HG02588 (cell line): ENCODE results near the gene UCK1.
"Not testable (repeated sequence)": the region's sequence is repeated elsewhere in the genome, so short reads cannot be mapped to it uniquely, and the experiment has no call there.

Experiments
- ATAC-seq: cut with Tn5 transposase; IDR thresholded peaks from one replicate; pipeline ENCODE4 v1.9.1; 2021; ENCODE audit warnings: mild to moderate bottlenecking, moderate library complexity; ENCODE audit not compliant: unreplicated experiment

The UCK1 gene

GRCh38 chr9:131554087-131554842 is 23.2 kb upstream of the UCK1 start:
- ATAC-seq: no peak

DNA sequence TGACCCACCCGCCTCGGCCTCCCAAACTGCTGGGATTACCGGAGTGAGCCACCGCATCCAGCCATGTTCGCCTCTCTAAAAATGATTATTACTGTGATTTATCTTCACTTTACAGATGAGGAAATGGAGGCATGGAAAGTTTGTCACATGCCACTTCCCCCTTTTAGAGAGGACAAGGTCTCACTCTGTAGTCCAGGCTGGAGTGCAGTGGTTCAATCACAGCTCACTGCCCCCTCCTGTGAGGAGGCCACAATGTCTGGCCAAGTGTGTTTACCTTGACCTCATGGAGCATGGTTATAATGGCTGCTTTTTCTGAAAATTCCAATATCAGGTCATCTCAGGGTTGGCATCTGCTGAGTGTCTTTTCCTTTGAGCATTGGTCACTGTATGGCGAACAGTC is 21.0 kb upstream of the UCK1 start:
- no peak for ATAC-seq

DNA sequence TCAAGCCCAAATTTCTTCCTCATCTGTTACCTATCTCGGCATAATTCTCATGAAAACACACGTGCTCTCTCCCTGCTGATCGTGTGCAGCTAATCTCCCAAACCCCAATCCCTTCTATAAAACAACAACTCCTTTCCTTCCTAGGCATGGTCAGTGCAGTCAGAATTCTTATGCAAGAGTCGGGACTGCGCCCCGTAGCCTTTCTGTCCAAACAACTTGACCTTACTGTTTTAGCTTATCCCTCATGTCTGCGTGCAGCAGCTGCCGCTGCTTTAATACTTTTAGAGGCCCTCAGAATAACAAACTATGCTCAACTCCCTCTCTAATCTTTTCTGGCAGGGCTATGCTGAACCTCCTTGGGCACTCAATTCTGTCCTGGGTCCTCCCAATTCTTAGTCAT is 19.4 kb upstream of the UCK1 start:
- ATAC-seq: not testable (repeated sequence)

GRCh38 chr9:131549186-131549585 is 18.1 kb upstream of the UCK1 start:
- not testable (repeated sequence) for ATAC-seq

GRCh38 chr9:131546336-131547084 is 15.4 kb upstream of the UCK1 start:
- ATAC-seq: no peak

- ATAC-seq: no peak
These were observed 14.8 kb upstream of the UCK1 start for GRCh38 chr9:131545786-131546335.

- no peak for ATAC-seq
These were observed 14.1 kb upstream of the UCK1 start, which contains the start of gene PRRT1B for GRCh38 chr9:131545003-131545785. TSS of gene PRRT1B (plus strand) at chr9:131545523. CDS start at chr9:131545616, 93 bp downstream.

DNA sequence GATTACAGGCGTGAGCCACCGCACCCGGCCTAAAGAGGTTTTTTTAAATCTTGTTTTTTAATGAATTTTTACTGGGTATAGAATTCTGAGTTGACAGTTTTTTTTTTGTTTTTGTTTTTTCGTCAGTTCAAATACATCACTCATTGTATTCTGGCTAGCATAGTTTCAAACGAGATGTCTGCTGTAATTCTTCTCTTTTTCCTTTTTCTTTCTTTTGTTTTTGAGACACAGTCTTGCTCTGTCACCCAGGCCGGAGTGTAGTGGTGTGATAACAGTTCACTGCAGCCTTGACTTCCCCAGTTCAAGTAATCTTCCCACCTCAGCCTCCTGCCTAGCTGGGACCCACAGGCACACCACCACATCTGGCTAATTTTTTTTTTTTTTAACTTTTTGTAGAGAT is 12.1 kb upstream of the UCK1 start:
- ATAC-seq: no peak

DNA sequence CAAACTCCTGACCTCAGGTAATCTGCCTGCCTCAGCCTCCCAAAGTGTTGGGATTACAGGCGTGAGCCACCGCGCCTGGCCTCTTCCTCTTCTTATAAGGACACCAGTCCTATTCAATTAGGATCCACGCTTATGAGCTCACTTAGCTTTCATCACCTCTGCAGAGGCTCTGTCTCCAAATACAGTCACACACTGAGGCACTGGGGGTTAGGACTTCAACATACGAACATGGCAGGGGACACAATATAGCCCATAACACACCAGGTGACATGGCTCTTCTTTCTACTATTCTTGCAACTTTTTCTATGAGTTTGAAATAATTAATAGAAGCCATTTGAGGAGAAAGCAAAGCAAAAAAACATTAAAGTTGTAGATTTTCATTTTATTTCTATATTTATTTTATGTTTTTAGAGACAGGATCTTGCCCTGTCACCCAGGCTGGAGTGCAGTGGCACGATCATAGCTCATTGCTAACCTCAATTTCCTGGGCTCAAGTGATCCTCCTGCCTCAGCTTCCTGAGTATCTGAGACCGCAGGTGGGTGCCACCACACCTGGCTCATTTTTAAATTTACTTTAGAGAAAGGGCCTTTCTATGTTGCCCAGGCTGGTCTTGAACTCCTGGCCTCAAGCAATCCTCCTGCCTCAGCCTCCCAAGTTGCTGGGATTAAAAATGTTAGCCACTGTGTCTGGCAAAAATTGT is 8.3 kb upstream of the UCK1 start:
- ATAC-seq: no peak

DNA sequence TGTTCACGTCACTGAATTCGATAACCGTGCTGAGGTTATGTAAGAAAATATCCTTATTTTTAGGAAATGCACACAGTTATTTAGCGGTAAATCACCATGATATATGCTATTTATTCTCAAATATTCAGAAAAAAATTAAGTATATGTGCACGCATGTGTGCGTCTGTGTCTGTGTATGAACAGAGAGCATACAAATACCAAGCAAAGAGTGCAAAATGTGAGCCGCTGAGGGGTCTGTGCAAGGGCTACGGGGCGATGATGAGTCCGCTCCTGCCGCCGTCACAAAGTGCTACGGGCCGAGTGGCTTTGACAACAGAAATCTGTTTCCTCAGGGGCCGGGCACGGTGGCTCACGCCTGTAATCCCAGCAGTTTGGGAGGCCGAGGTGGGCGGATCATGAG is 6.9 kb upstream of the UCK1 start:
- no peak for ATAC-seq

GRCh38 chr9:131534721-131535237 is 3.7 kb upstream of the UCK1 start:
- no peak for ATAC-seq

DNA sequence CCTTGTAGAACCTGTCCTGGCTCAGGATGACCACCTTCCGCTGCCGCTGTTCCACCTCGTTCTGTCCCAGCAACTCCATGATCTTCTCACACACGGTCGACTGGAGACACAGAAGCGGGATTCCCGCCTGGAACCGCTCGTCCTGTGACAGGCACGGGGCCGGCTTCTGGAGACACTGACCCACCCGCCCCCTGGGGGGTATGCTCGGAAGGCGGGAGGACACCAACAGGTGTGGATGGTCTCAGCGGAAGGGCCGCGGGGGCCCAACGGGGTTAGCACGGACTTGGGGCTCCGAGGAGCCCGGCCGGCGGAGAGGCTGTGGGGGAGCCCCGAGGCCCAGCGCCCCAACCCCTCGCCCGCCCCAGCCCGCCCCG is 530 bp downstream of the UCK1 start:
- ATAC-seq: peak; percentile 26

DNA sequence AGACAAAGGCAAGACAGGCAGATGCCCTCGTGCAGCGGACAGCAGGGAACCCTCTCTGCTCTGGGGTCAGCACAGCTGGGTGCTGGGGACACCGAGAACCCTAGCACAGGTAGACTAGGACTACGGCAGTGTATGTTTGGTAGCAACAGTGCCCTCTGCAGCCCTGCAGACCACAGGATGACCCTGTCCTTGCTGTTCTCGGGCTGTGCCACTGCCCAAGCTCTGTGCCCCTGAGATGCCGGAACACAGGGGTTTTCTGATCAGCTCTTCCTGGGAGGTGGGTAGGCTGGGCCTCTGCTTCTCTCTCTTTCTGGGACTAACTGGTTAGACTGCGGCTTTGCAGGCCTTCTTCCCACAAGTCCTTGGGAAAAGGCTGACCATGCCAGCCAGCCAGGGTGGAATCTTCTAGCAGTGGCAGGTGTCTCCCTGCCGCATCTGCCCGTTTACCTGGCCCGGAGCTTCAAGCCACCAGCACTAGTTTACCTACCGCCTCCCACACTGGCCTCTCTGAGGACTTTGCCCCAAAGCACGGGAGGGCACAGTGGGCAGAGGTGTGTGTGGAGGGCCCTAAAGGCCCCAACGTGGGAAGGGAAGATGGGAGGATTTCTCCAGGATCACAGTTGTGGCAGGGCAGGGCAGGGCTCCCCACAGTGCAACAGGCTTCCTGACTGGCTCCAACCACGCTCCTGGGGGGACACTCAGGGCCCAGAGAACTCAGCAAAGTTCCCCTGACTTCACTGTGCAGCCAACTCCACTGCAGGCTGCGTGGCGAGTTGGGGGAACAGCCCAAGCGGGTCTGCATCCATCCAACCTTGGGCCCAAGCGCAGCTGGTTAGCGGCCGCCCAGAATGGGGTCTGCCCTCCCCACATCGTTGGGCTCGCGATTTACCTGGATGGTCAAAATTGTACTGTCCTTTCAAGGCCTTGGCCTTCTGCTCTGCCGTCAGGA is 1.2 kb downstream of the UCK1 start:
- ATAC-seq: no peak

GRCh38 chr9:131528886-131529505 is 2.1 kb downstream of the UCK1 start:
- ATAC-seq: no peak

- no peak for ATAC-seq
These were observed 2.9 kb downstream of the UCK1 start for GRCh38 chr9:131528186-131528585.

- no peak for ATAC-seq
These were observed 5.2 kb downstream of the UCK1 start for GRCh38 chr9:131525643-131526565.

- ATAC-seq: no peak
These were observed 6.3 kb downstream of the UCK1 start for GRCh38 chr9:131524665-131525315.
